H1 (cell line): Measurements from ENCODE around the gene SUCLG2. TPM values are rescaled to one million over a fixed set of nuclear protein-coding genes. Genes with fewer than 3 reads are reported as not detected.

Experiments used
- ASH2L ChIP-seq: fragments of 200-600, 300-600 bp; sonication (generic); IDR thresholded peaks from one replicate; pipeline ENCODE4 v1.7.1; 2017; ENCODE audit warnings: low read length
- BACH1 ChIP-seq: IDR thresholded peaks from 2 replicates; pipeline ENCODE4 v1.6.1; 2012; ENCODE audit warnings: low read length, improper control_type of control experiment
- CEBPB ChIP-seq: IDR thresholded peaks from 2 replicates; pipeline ENCODE4 v1.6.1; 2012; ENCODE audit warnings: low read depth, low read length
- CHD1 ChIP-seq: IDR thresholded peaks from 2 replicates; pipeline ENCODE4 v1.6.1; 2012; ENCODE audit warnings: low read depth, low read length, improper control_type of control experiment
- CREB1 ChIP-seq: IDR thresholded peaks from 2 replicates; pipeline ENCODE4 v1.6.1; 2012; ENCODE audit warnings: inconsistent platforms
- KDM1A ChIP-seq: fragments of 200-600, 300-600 bp; sonication (generic); IDR thresholded peaks from 2 replicates; pipeline ENCODE4 v1.7.1; 2016; ENCODE audit warnings: mild to moderate bottlenecking, low read length, borderline replicate concordance
- PHF8 ChIP-seq: fragments of 200-600 bp; sonication (generic); conservative IDR thresholded peaks from 2 replicates; pipeline ENCODE4 v1.7.1; 2012; ENCODE audit warnings: low read depth, mild to moderate bottlenecking, inconsistent platforms, low read length, moderate library complexity
- RNF2 ChIP-seq: fragments of 200-900, 300-1000 bp; sonication (generic); IDR thresholded peaks from 2 replicates; pipeline ENCODE4 v1.7.1; 2016; ENCODE audit warnings: borderline replicate concordance, low read depth, mild to moderate bottlenecking, antibody characterized with exemption, low read length; ENCODE audit not compliant: poor library complexity, severe bottlenecking; ENCODE audit errors: missing control alignments
- polyA plus RNA-seq, 7 experiments: library from polyadenylated mRNA; depleted of rRNA in 3 of 7; stranded (reverse) in 5 of 7; unstranded in 2 of 7; fragments of >200 nt in 5 of 7; fragments of 200-250 nt in 2 of 7; gene quantifications; 1 replicate in 5 of 7; 2 replicates in 1 of 7; 4 replicates in 1 of 7; pipeline versions ENCODE4 v1.2.1 to v1.2.3, GENCODE V29; 2011 to 2013; ENCODE audit warnings: missing spikeins in 2 of 7, mixed read lengths in 2 of 7
- total RNA-seq: library from RNA; stranded (reverse); fragmentation: NEBNext Ultra II Directional; extraction: Animal tissue kit (Norgen Biotek cat#: 25700); gene quantifications from 2 replicates; pipeline ENCODE4 v1.2.1, GENCODE V29; 2021

SUCLG2 gene
- total and polyA plus RNA-seq, 2 of the 8 experiments (the other 6 are each of a cell fraction or from before 2014, with no cell fraction given) = 12.9 to 46.2 TPM

DNA sequence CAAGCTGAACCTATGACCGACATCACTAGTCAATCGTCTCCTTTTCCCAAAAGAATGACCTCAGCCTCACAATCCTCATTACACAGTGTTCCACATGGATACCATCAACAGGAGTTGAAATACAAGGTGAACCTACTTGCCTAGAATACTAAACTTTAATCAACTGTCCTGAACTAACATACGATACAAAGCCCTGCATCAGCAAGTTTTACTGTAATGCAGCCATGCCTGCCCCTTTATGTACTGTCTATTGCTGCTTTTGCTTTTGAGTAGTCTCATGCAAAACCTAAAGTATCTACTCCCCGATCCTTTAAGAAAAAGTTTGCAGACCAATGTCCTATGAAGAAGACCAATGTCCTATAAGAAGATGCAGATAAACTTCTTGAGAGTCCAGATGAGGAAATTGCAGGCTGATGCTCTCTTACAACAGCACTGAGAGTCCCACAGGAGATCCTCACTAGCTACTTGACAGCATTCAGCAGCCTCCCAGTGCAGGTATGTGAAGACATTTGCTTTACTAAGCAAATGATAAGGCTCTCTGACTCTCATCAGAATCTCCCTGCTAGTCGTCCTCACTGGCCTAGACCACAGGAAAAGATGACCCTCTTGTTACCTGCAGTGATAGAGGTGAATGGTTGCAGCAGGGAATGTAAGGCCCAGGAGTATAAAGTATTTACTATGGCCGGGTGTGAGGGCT, 23.6 kb downstream of the SUCLG2 start (continued):
- TF ChIP-seq RNF2 = no peak
- TF ChIP-seq PHF8 = no peak
- TF ChIP-seq CREB1 = no peak
- TF ChIP-seq CHD1 = no peak
- no peak for TF ChIP-seq CEBPB
- no peak for TF ChIP-seq ASH2L
- no peak for TF ChIP-seq KDM1A
- TF ChIP-seq BACH1 = no peak
- TF ChIP-seq, all 59 proteins: peak for 0
